ENCODE results near the gene ERCC6L.

GRCh38 chrX:72280321-72280845 lies 41.6 kb upstream of the ERCC6L start:
- TF ChIP-seq CTCF (conservative IDR thresholded peaks at IDR 0.05; ENCODE audit: low read depth, low read length): no peak
- no peak for TF ChIP-seq EZH2 (IDR thresholded peaks at IDR 0.05; ENCODE audit: low read length, unreplicated experiment)

Measured in PC-3 (cell line).